Endodermal cell (in vitro differentiated cells): ENCODE results near the gene MARCHF10. TPM values are rescaled to one million over a fixed set of nuclear protein-coding genes. Genes with fewer than 3 reads are reported as not detected.

Experiments
- DNase-seq: peaks from one replicate; pipeline ENCODE4 v3.0.0-alpha.2; 2017
- H3K27ac ChIP-seq: 2 replicates; pipeline ENCODE4 v1.5.1; 2013; ENCODE audit warnings: mild to moderate bottlenecking, low read depth, low read length, moderate library complexity
- H3K27me3 ChIP-seq: 2 replicates; pipeline ENCODE4 v1.6.1; 2013; ENCODE audit warnings: mild to moderate bottlenecking, low read length, moderate library complexity; ENCODE audit not compliant: insufficient read depth, control insufficient read depth, poor library complexity, severe bottlenecking
- H3K36me3 ChIP-seq: 2 replicates; pipeline ENCODE4 v1.7.0; 2013; ENCODE audit warnings: mild to moderate bottlenecking, low read length, moderate library complexity; ENCODE audit not compliant: control insufficient read depth, insufficient read depth
- H3K4me1 ChIP-seq: one replicate; pipeline ENCODE4 v1.7.0; 2013; ENCODE audit warnings: low read length; ENCODE audit not compliant: control insufficient read depth, insufficient read depth
- H3K4me3 ChIP-seq: 2 replicates; pipeline ENCODE4 v1.5.1; 2013; ENCODE audit warnings: mild to moderate bottlenecking, low read length, moderate library complexity
- H3K9ac ChIP-seq: 2 replicates; pipeline ENCODE4 v1.6.1; 2013; ENCODE audit warnings: mild to moderate bottlenecking, low read length, moderate library complexity; ENCODE audit not compliant: poor library complexity, severe bottlenecking; ENCODE audit errors: extremely low read depth
- H3K9me3 ChIP-seq: 2 replicates; pipeline ENCODE4 v1.6.1; 2013; ENCODE audit warnings: mild to moderate bottlenecking, low read length, moderate library complexity; ENCODE audit not compliant: control insufficient read depth
- H3K27ac Mint-ChIP-seq: 2 replicates; pipeline ENCODE4 v1.8.0; 2020; ENCODE audit warnings: mixed read lengths
- H3K27me3 Mint-ChIP-seq: 2 replicates; pipeline ENCODE4 v1.8.0; 2021; ENCODE audit warnings: mild to moderate bottlenecking, mixed read lengths; ENCODE audit not compliant: insufficient read depth
- H3K36me3 Mint-ChIP-seq: 2 replicates; pipeline ENCODE4 v1.8.0; 2020; ENCODE audit warnings: low read depth, mixed read lengths
- H3K4me1 Mint-ChIP-seq: 2 replicates; pipeline ENCODE4 v1.8.0; 2020; ENCODE audit warnings: mixed read lengths
- H3K4me3 Mint-ChIP-seq: 2 replicates; pipeline ENCODE4 v1.8.0; 2020; ENCODE audit warnings: mild to moderate bottlenecking, moderate library complexity, mixed read lengths
- H3K9me3 Mint-ChIP-seq: 2 replicates; pipeline ENCODE4 v1.8.0; 2020; ENCODE audit warnings: mild to moderate bottlenecking, mixed read lengths
- CTCF ChIP-seq: fragments of 200-600 bp; sonication (generic); conservative IDR thresholded peaks from 2 replicates; pipeline ENCODE4 v1.5.0; 2021; ENCODE audit warnings: antibody characterized with exemption, mild to moderate bottlenecking
- WGBS, 2 experiments: methylation state at CpG; one replicate each; pipeline versions ENCODE4 v1.1.5 to v1.1.7; 2013; ENCODE audit warnings: missing lambda C conversion rate in 2 of 2, mixed read lengths in 1 of 2; ENCODE audit not compliant: insufficient coverage in 1 of 2, insufficient read length in 1 of 2; 5-methylcytosine and 5-hydroxymethylcytosine counted together
- total RNA-seq, 2 donors: library from RNA; stranded (reverse); fragmentation: NEBNext Ultra II Directional in 1 of 2; extraction: Animal tissue kit (Norgen Biotek cat#: 25700) in 1 of 2; gene quantifications; 2 replicates in 1 of 2; 3 replicates in 1 of 2; pipeline ENCODE4 v1.2.1, GENCODE V29; 2021

The MARCHF10 gene
- total RNA-seq, 2 donors from 2014 or later, result 0.57 to 1.7 TPM

GRCh38 chr17:62724398-62725146, 83.5 kb downstream of the MARCHF10 start:
- no peaks in the 10 kb centered on the region for H3K9me3 ChIP-seq
- Mint-ChIP-seq H3K27me3 (no peaks in the 10 kb centered on the region), H3K9me3 (peaks cover 3% of the 10 kb centered on the region), H3K27ac (no peak overlapping the region), H3K4me3 (no peak overlapping the region), H3K36me3 (no peaks in the 10 kb centered on the region), H3K4me1 (peaks cover 7% of the 10 kb centered on the region)
- no peak overlapping the region for H3K4me3 ChIP-seq
- no peak overlapping the region for H3K27ac ChIP-seq
- no peaks in the 10 kb centered on the region for H3K4me1 ChIP-seq
- WGBS, 2 experiments, result 83 to 90% methylated on average over 11 to 16 of the region's 16 CpGs
- no peak overlapping the region for H3K9ac ChIP-seq
- peak; percentile 50 for DNase-seq
- TF ChIP-seq CTCF, result no peak
- no peaks in the 10 kb centered on the region for H3K27me3 ChIP-seq
- H3K36me3 ChIP-seq, result no peaks in the 10 kb centered on the region

GRCh38 chr17:62723842-62724241, 84.3 kb downstream of the MARCHF10 start:
- no peaks in the 10 kb centered on the region for H3K27me3 ChIP-seq
- no peak overlapping the region for H3K9ac ChIP-seq
- no peaks in the 10 kb centered on the region for H3K4me1 ChIP-seq
- H3K4me3 ChIP-seq, result no peak overlapping the region
- no peaks in the 10 kb centered on the region for H3K9me3 ChIP-seq
- H3K27ac ChIP-seq, result no peak overlapping the region
- Mint-ChIP-seq H3K27me3 (no peaks in the 10 kb centered on the region), H3K4me1 (peaks cover 7% of the 10 kb centered on the region), H3K4me3 (no peak overlapping the region), H3K27ac (no peak overlapping the region), H3K9me3 (peaks cover 3% of the 10 kb centered on the region), H3K36me3 (no peaks in the 10 kb centered on the region)
- DNase-seq, result peak; percentile 72
- no peak for TF ChIP-seq CTCF
- no peaks in the 10 kb centered on the region for H3K36me3 ChIP-seq
- 73 to 86% methylated on average over 7 of the region's 7 CpGs for WGBS, 2 experiments

GRCh38 chr17:62722625-62723024, 85.5 kb downstream of the MARCHF10 start:
- Histone ChIP-seq H3K4me1 (no peaks in the 10 kb centered on the region), H3K27me3 (no peaks in the 10 kb centered on the region), H3K4me3 (no peak overlapping the region), H3K9ac (no peak overlapping the region), H3K9me3 (no peaks in the 10 kb centered on the region), H3K27ac (no peak overlapping the region), H3K36me3 (no peaks in the 10 kb centered on the region)
- Mint-ChIP-seq H3K4me3 (no peak overlapping the region), H3K36me3 (no peaks in the 10 kb centered on the region), H3K27ac (no peak overlapping the region), H3K27me3 (no peaks in the 10 kb centered on the region), H3K9me3 (no peaks in the 10 kb centered on the region), H3K4me1 (peaks cover 7% of the 10 kb centered on the region)
- TF ChIP-seq CTCF, result no peak
- DNase-seq, result no peak
- WGBS, 2 experiments, result 67% methylated on average over 1 of the region's 1 CpG; no CpG with 5 or more reads in 1 of the 2 experiments
